ENCODE measurements around the gene ZDHHC22.

ZDHHC22 gene

DNA sequence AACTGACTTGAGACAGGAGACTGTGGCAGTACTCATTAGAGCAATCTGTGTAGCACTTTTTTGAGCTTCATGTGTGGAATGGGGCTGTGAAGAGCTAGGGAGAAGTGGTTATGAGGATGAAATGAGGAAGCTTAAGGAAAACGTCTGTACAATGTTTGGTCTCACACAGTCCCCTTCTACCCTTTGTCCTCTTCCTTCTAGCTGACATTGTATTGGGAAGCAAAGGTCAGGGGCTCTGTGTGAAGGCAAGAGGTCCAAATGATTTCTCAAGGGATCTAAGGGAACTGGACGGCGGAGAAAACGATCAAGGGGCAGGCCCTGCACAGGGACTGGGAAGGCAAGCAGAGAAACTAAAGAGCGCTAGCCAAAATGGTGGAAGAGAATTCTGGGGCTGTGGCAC lies 56.6 kb downstream of the ZDHHC22 start:
- DNase-seq (ENCODE audit: low read depth) = no peak
- H3K4me3 ChIP-seq (ENCODE audit: low read length) = no peak overlapping the region
- TF ChIP-seq, protein P1, sequence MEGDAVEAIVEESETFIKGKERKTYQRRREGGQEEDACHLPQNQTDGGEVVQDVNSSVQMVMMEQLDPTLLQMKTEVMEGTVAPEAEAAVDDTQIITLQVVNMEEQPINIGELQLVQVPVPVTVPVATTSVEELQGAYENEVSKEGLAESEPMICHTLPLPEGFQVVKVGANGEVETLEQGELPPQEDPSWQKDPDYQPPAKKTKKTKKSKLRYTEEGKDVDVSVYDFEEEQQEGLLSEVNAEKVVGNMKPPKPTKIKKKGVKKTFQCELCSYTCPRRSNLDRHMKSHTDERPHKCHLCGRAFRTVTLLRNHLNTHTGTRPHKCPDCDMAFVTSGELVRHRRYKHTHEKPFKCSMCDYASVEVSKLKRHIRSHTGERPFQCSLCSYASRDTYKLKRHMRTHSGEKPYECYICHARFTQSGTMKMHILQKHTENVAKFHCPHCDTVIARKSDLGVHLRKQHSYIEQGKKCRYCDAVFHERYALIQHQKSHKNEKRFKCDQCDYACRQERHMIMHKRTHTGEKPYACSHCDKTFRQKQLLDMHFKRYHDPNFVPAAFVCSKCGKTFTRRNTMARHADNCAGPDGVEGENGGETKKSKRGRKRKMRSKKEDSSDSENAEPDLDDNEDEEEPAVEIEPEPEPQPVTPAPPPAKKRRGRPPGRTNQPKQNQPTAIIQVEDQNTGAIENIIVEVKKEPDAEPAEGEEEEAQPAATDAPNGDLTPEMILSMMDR (IDR thresholded peaks at IDR 0.05; ENCODE audit: insufficient read depth, low read depth, low read length, missing control alignments) = no peak

DNA sequence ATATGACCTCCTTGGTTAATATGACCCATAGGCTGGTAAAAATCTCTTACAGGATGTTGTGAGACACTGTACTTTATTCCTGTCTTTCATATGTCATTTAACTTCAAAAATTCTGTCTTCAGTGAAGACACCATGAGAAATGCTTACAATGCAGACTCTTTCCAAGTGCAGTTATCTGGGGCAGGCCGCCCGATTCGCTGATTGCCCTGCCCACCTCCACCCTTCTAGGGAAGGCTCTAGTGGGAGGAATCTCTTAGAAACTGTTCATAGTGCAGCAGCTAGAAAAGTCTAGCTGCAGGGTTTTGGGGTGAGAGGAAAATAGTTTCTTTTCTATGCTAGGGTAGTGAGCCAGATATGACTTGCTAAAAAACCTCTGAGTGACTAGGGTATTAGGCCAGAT lies 58.5 kb downstream of the ZDHHC22 start:
- DNase-seq (ENCODE audit: low read depth) = no peak
- H3K4me3 ChIP-seq (ENCODE audit: low read length) = no peak overlapping the region
- TF ChIP-seq, protein P1 (IDR thresholded peaks at IDR 0.05; ENCODE audit: insufficient read depth, low read depth, low read length, missing control alignments) = no peak

DNA sequence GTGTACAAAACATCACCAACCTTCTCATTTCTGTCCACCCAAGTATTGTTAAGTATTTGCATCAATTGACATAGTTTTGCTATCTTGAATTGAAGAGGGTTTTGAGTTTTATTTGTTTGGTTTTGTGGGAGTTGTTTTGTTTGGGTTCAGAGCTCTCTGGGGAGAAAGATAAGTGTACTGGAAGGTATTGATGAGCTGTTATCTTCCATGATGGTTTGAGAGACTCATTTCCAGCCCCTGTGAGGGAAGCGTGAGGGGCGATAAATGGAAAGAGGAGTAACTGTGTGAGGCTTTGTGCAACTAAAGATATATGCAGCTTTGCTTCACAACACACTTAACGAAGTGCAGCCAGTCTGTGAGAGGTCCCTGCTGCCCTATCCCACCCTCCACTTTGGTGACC lies 59.2 kb downstream of the ZDHHC22 start:
- TF ChIP-seq, protein P1 (IDR thresholded peaks at IDR 0.05; ENCODE audit: insufficient read depth, low read depth, low read length, missing control alignments) = no peak
- DNase-seq (ENCODE audit: low read depth) = no peak
- H3K4me3 ChIP-seq (ENCODE audit: low read length) = no peak overlapping the region

Data from epithelial cell of esophagus (primary cell).